GM18870 (cell line): ENCODE measurements around the gene CACNA2D3.

Source experiments
- ATAC-seq: cut with Tn5 transposase; IDR thresholded peaks from one replicate; pipeline ENCODE4 v1.9.1; 2021; ENCODE audit warnings: moderate library complexity; ENCODE audit not compliant: unreplicated experiment

Gene CACNA2D3

DNA sequence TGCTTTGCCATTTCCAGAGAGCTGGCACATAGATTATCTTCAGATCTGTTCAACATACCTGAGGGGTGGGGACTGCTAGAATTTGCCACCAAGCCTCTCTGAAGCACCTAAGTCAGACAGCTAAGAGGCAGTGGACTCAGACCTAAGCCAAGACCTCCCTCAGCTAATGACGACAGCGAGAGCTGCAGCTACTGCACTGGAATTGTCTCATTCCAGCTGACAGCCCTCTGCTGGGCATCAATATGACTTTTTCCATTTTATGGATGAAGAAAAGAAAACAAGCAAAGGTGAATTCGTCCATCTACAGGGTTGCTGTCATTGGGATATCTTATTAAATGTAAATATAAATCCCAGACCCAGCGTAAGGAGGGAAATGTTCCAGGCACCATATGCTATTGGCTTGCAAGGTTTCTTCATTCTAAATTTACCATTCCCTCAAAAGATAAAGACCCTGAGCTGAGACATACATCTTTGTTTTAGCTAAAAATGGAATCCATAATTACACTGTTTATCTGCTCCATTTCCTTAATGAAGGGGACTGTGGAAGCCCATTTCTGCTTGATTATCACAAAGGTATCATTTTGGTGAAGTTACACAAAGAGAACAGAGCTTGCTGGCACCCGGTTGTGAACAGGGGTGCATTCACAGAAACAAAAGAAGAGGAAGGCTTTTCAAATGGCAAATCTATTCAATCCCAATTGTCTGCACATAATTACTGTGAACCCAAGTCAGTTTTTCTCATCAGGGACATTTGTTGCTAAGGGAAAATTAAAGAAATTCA, 891.0 kb downstream of the CACNA2D3 start:
- no peak for ATAC-seq

DNA sequence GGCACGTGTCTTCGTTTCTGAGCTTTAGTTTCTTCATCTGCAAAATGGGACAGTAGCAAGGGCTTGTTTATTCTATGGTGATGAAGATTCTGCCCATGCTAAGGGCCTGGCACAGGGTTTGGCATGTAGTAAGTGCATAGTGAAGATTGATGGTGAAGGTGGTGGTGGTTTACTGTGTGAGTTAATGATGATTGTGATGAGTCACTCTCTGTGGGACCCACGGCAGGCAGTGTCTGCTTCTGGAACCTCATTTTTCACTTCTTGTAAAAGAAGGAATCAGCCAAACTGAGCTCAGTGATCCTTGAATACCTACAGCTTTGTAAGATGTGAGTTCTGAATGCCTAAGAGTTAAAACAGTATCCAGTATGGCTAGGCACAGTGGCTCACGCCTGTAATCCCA, 891.7 kb downstream of the CACNA2D3 start:
- ATAC-seq: no peak

GRCh38 chr3:55014906-55015305, 892.6 kb downstream of the CACNA2D3 start:
- no peak for ATAC-seq

GRCh38 chr3:55017876-55018275, 895.5 kb downstream of the CACNA2D3 start:
- ATAC-seq: no peak

- ATAC-seq: no peak
These were observed 908.6 kb downstream of the CACNA2D3 start for GRCh38 chr3:55030938-55031337.

DNA sequence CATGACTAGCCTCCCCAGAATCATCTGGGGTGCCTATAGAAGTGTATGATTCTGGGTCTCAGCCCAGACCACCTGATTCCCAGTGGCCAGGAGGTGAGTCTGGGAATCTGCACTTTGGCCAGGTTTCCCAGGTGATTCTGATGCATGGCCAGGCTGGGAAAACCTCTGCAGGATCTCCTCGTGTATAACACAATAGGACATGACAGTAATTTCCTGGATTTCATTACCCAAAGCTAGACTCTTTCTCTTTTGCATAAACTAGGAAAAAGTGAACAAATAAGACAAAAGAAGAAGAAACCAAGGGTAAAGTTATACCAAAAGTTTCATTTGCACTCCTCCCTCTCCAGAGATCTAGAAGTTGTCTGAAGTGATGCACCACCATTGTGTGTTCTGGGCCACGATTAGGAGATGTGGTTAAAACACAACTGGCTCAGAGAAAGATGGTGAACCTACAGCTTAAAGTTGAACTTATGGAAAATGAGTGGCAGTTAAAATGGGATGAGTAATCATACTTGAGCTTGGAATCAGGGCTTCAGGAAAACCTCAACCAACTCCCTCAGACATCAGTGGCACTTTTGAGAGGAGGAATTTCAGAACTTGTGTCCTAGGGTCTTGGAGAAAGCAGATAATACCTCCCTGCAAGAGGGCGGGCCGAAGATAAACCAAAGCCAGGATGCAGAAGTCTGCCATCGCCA, 914.7 kb downstream of the CACNA2D3 start:
- no peak for ATAC-seq

- no peak for ATAC-seq
These were observed 920.2 kb downstream of the CACNA2D3 start for GRCh38 chr3:55042591-55042990.

DNA sequence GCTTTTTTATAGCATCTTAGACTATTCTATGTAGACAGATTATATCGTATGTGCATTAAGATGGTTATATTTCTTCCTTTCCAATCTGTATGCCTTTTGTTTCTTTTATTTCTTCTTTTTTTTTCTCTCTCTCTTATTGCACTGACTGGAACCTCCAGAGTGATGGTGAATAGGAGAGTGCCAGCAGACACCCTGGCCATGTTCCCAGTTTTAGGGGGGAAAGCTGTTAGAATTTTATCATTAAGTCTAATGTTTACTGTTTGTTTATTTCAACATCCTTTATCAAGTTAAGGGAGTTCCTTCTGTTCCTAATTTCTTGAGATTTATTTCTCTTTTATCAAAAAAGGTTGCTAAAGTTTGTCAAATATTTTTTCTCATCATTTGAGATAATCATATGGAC, 922.1 kb downstream of the CACNA2D3 start:
- no peak for ATAC-seq

GRCh38 chr3:55059027-55059629, 936.8 kb downstream of the CACNA2D3 start:
- ATAC-seq: no peak

DNA sequence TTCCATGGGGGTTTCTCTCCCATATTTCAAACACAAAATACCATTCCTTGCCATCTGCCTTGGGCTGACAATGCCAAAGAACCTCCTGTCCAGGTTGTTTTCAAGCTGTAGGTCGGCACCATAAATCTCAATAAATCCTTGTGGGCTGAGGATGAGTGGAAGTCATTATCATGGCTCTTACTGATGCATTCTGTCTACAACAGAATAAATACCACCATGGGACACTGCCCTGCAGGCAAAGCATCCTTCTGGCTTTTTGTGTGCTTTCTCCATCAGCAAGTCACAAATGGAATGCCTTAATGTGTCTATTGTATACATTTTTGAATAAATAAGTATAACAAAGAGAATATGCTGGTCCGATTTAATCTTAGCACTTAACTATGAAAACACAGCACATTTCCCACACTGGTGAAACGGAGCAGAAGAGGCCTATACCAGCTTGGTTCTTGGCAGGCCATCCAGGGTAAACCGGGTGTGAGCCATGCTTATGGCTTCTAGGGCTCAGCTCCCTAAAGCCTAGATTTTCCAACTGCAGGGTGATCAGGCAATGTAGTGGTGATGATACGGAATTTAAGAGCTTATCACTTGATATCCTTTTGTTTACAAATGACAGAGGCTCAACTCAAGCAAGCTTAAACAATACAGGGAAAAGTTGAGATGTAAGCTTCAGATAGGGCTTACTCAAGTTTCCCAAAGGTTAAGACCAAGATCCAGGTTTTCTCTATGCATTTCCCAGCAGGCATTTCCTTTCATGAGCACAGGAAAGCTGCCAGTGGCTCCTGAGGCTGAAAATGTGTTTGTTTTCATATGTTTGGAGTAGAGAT, 938.8 kb downstream of the CACNA2D3 start:
- no peak for ATAC-seq

- no peak for ATAC-seq
These were observed 939.3 kb downstream of the CACNA2D3 start for GRCh38 chr3:55061720-55062034.

DNA sequence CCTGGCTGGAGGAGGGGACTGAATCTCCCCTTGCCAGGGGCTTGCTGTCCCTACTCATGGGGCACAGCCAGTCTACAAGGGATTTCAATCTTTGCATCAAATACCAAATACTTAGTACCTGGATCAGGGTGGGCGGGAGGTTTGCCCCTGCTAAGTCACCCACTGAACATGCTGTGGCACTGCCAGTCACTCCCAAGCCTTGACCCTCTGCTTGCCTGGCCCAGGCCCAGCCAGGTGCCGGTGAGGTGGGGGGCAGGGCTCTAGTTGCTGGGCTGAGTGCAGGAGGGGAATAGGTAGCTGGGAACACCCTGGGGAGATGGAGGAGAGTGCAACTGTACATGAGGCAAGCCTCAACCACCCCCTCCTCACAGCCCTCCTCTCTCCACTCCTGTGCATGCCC, 941.8 kb downstream of the CACNA2D3 start:
- ATAC-seq: no peak

DNA sequence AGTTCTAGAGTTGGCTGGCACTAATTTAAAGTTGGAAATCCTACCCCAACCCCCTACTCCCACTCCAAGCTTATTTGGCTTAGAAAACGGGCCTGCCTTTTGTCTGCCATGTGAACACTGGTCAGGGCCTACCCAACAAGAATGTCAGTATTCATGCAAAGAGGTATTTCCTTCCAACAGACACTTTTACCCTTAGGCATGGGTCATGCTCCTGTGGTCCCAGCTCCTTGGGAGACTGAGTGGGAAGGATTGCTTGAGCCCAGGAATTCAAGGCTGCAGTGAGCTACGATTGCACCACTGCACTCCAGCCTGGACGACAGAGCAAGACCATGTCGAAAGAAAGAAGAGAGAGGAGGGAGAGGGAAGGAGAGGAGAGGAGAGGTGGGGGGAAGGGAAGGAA, 943.0 kb downstream of the CACNA2D3 start:
- ATAC-seq: no peak

- ATAC-seq: no peak
These were observed 944.2 kb downstream of the CACNA2D3 start for GRCh38 chr3:55066551-55067047.

DNA sequence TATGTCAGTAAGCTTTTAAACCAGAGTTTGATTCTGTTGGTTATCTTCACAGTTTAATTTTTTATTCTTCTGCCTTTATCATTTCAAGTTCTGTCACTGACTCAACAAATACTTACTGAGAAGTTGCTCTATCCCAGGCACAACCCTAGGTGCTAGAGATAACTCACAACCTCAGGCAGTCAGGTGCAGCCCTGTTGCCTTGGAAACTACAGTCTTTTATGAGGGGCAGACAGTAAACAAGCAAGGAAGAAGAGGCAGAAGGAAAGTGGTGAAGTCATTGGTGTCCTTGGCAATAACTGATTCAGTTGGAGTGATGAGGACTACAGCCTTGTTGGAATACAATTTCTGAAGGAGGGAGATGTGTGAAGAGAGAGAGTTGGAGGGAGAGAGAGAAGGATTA, 947.6 kb downstream of the CACNA2D3 start:
- ATAC-seq: no peak

- ATAC-seq: no peak
These were observed 952.4 kb downstream of the CACNA2D3 start for GRCh38 chr3:55074796-55075195.

GRCh38 chr3:55075846-55076245, 953.5 kb downstream of the CACNA2D3 start:
- no peak for ATAC-seq

DNA sequence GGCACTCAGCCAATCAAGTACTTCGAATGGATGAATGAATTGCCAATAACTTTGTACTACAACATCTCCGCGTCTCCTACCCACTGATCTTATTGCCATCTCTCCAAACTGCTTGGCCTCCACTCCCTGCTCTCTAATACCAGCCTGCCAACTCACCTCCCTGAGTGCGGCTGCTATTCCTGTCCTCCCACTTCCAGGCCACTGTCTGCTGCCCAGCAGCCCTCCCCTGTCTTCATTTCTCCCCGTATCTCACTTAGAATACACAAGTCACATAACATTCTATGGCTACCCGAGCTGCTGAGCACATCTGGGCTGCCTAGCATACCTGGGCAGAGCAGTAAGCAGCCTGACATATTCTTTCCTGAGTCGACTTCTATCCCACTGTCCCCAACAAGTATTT, 955.4 kb downstream of the CACNA2D3 start:
- ATAC-seq: no peak

DNA sequence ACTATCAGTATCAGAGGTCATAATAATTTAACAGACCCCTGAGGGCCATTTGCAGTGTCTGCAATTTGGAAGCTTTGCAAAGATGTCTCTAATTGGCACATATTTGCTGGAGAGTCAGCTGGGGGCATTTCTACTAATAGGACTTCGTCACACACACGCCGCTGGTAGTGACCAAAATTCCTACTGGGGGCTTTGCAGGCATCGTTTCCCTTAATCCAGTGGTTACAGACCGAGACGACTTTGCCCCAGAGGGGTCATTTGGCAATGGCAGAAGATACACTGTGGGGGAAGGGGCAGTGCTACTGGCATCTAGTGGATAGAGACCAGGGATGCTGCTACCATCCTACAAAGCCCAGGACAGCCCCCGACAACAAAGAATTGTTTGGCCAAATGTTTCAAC, 956.5 kb downstream of the CACNA2D3 start:
- no peak for ATAC-seq

GRCh38 chr3:55085231-55085630, 962.9 kb downstream of the CACNA2D3 start:
- no peak for ATAC-seq

DNA sequence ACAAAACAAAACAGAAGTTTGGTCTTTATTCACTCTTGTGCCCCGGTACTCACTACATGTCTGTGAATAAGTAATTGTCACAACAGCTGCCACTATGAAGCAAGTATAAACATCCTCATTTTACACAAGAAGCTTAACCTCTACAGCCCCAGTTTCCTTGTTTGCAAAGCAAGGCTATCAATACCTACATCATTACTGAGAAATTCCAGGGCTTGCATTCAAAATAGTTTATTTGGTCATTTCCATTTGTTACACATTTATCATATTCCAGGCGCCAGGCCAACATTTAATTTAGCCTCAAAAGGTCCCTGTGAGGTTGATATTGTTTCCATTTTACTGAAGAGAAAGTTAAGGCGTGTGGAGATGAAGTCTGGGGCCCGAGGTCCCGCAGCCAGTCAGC, 966.9 kb downstream of the CACNA2D3 start:
- no peak for ATAC-seq
